ENCODE measurements around the gene VPS54.
"Not testable (repeated sequence)": the region's sequence is repeated elsewhere in the genome, so short reads cannot be mapped to it uniquely, and the experiment has no call there.

The VPS54 gene

DNA sequence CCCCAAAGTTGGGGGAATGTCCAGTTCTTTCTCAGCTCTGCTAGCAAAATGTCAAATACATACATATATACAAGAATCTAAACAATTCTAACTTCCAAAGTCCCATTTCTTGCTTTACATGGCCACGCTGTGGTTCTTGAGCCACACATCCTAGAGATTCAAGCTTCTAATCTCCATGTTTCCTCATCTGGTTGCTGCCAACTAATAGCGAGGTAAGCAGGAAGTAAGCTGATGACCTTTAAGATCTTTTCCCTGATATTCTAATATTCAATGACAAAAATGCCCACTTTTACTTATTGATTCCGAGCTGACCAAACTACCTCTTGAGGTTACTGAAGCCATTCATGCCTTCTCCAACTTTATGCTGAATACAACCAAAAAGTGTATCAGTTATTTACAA, 3.3 kb downstream of the VPS54 start:
- no peak for DNase-seq (ENCODE audit: low read depth in 1 of 2, low spot score in 1 of 2)
- no peak for TF ChIP-seq JUND (IDR thresholded peaks at IDR 0.05; ENCODE audit: low read depth)
- in situ Hi-C loops (cut with HindIII; ENCODE audit: low pct_unique_long_range_greater_than_20kb, low sequenced_read_pairs): no loop called here

- no peak for TF ChIP-seq JUND (IDR thresholded peaks at IDR 0.05; ENCODE audit: low read depth)
- DNase-seq (ENCODE audit: low read depth in 1 of 2, low spot score in 1 of 2): no peak
- in situ Hi-C loops (cut with HindIII; ENCODE audit: low pct_unique_long_range_greater_than_20kb, low sequenced_read_pairs): no loop called here
These were observed 3.8 kb downstream of the VPS54 start for GRCh38 chr2:64015391-64015790.

DNA sequence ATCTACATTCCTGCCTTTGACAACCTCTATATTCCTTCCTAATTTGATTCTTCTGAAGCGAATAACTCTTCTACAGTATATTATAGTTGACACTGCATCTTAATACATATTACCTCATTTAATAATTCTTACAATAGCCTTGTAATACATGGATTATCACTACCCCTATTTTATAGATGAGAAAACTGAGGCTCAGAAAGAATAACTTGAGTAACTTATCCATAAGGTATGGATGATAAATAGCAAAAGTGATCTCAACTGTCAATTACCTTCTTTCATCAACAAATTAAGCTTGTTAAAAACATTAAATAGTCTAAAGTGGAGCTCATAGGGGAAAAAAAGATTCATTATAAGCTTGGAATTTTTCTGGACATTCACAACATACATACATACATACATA, 4.6 kb downstream of the VPS54 start:
- DNase-seq (ENCODE audit: low read depth in 1 of 2, low spot score in 1 of 2): no peak
- in situ Hi-C loops (cut with HindIII; ENCODE audit: low pct_unique_long_range_greater_than_20kb, low sequenced_read_pairs): no loop called here
- TF ChIP-seq JUND (IDR thresholded peaks at IDR 0.05; ENCODE audit: low read depth): no peak

- in situ Hi-C loops (cut with HindIII; ENCODE audit: low pct_unique_long_range_greater_than_20kb, low sequenced_read_pairs): no loop called here
- TF ChIP-seq JUND (IDR thresholded peaks at IDR 0.05; ENCODE audit: low read depth): no peak
- no peak for DNase-seq (ENCODE audit: low read depth in 1 of 2, low spot score in 1 of 2)
These were observed 6.2 kb downstream of the VPS54 start for GRCh38 chr2:64013053-64013452.

DNA sequence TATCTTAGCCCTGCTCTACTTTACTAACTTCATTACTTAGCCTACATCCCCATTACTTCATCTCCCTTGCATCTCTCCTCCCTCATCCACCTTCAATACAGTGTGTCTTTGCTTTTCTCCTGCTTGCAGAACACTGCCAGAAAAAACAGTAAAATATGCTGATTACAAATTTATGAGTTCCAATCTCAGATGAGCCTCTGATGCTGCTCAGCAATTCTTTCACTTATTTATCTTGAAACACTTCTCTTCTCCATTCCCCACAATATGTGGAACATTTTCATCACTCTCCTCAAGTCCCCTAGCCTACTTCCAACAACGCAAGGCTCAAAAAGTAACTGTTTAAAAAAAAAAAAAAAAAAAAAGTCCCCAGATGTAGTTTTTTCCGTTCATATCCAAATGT, 7.1 kb downstream of the VPS54 start:
- no peak for TF ChIP-seq JUND (IDR thresholded peaks at IDR 0.05; ENCODE audit: low read depth)
- in situ Hi-C loops (cut with HindIII; ENCODE audit: low pct_unique_long_range_greater_than_20kb, low sequenced_read_pairs): no loop called here
- no peak for DNase-seq (ENCODE audit: low read depth in 1 of 2, low spot score in 1 of 2)

DNA sequence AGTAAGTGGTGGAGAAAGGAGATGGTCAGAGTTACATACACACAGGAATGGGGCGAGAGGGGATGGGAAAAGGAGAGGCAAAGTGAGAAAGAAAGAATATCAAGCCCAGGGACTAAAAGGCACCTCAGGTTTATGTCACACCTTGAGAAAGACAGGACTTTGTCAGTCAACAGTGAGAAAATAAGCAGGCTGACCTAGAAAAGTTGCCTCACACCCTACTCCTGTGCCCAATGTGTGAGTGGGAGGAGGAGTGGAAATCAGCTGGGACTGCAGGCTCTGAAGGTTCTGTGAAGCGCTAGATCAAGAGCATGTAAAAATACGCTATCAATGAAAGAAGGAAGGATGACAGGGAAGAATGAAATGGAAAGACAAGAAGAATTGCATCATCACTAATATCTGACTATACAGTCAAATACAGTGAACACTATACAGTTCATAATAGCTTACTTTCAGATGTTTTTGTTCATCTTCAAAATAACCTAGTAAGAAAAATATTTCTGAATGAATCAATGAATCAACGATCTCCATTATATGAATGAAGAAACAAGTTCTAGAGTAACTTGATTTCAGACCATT, 10.7 kb downstream of the VPS54 start:
- no peak for TF ChIP-seq JUND (IDR thresholded peaks at IDR 0.05; ENCODE audit: low read depth)
- no peak for DNase-seq (ENCODE audit: low read depth in 1 of 2, low spot score in 1 of 2)
- in situ Hi-C loops (cut with HindIII; ENCODE audit: low pct_unique_long_range_greater_than_20kb, low sequenced_read_pairs): no loop called here

GRCh38 chr2:64007924-64008323, 11.3 kb downstream of the VPS54 start:
- DNase-seq (ENCODE audit: low read depth in 1 of 2, low spot score in 1 of 2): no peak
- in situ Hi-C loops (cut with HindIII; ENCODE audit: low pct_unique_long_range_greater_than_20kb, low sequenced_read_pairs): no loop called here
- no peak for TF ChIP-seq JUND (IDR thresholded peaks at IDR 0.05; ENCODE audit: low read depth)

DNA sequence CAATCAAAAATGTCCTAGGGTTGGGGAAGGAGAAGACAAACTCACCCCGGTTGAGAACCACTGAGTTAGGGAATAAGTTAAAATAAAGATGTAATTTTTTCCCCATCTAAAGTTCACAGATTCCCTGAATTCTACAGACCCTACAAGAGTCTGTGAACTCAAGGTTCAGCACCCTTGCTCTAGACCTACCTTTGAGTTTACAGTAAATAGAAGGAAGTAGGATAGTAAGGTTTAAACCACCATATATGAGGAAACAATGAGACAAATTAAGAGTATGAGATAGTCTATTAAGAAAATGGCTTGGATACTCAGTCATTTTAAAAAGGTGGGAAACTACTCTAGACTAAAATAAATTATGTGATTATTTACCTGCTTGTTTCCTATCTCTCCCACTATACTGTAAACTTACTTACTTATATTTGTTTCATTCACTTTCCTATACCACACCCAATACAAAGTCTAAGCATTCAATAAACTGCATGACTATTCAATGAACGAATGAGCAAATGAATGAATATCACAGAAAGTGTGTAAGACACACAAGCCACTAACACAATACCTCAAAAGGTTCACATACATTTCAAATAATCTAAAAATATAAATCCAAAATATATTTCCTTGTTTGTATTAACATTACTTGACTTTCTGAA, 13.4 kb downstream of the VPS54 start:
- no peak for DNase-seq (ENCODE audit: low read depth in 1 of 2, low spot score in 1 of 2)
- TF ChIP-seq JUND (IDR thresholded peaks at IDR 0.05; ENCODE audit: low read depth): no peak
- in situ Hi-C loops (cut with HindIII; ENCODE audit: low pct_unique_long_range_greater_than_20kb, low sequenced_read_pairs): no loop called here

DNA sequence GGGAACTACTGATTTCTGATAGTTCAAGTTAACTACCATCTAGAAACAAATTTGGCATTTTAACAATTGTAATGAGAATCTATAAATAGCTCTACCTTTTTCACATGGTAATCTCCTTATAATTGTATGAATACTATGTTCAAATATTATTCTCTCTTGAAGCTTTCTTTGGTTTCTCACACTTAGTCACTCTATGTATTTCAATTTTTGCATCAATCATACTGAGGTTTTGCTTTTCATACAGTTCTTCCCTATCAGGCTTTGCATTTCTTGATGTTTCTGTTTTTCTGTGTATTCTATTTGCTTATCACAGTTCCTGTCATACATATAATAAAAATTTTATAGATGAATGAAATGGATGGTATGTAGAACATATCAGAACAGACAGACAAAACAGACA, 16.0 kb downstream of the VPS54 start:
- no peak for TF ChIP-seq JUND (IDR thresholded peaks at IDR 0.05; ENCODE audit: low read depth)
- no peak for DNase-seq (ENCODE audit: low read depth in 1 of 2, low spot score in 1 of 2)
- in situ Hi-C loops (cut with HindIII; ENCODE audit: low pct_unique_long_range_greater_than_20kb, low sequenced_read_pairs): no loop called here

GRCh38 chr2:64001382-64002101, 17.7 kb downstream of the VPS54 start:
- TF ChIP-seq JUND (IDR thresholded peaks at IDR 0.05; ENCODE audit: low read depth): no peak
- in situ Hi-C loops (cut with HindIII; ENCODE audit: low pct_unique_long_range_greater_than_20kb, low sequenced_read_pairs): no loop called here
- no peak for DNase-seq (ENCODE audit: low read depth in 1 of 2, low spot score in 1 of 2)

DNA sequence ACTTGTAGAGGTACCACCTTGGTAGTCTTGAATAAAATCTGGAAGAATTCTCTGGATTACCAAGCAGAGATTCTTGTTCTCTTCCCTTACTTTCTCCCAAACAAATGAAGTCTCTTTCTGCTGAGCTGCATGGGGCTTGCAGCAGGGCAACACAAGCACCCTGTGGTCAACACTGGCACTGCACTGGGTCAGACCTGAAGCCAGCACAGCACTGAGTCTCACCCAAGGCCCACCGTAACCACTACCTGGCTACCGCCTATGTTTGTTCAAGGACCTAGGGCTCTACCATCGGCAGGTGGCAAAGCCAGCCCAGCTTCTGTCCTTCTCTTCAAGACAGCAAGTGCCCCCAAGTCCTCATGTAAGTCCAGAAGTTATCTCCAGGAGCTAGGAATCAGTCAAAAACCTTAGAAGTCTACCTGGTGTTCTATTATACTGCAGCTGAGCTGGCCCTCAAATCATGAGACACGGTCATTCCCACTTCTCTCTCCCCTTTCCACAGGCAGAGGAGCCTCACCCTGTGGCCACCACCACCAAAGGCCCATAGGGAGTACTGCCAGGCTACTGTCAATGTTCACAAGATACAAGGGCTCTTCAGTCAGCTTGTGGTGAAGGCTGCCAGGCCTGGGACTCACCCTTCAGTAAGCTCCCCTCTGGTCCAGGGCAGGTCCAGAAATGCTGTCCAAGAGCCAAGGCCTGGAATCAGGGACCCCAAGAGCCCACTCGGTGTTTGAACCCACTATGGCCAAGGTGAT, 18.4 kb downstream of the VPS54 start:
- in situ Hi-C loops (cut with HindIII; ENCODE audit: low pct_unique_long_range_greater_than_20kb, low sequenced_read_pairs): no loop called here
- no peak for TF ChIP-seq JUND (IDR thresholded peaks at IDR 0.05; ENCODE audit: low read depth)
- peak in 1 of 2 experiments; percentile 17 for DNase-seq (ENCODE audit: low read depth in 1 of 2, low spot score in 1 of 2)

DNA sequence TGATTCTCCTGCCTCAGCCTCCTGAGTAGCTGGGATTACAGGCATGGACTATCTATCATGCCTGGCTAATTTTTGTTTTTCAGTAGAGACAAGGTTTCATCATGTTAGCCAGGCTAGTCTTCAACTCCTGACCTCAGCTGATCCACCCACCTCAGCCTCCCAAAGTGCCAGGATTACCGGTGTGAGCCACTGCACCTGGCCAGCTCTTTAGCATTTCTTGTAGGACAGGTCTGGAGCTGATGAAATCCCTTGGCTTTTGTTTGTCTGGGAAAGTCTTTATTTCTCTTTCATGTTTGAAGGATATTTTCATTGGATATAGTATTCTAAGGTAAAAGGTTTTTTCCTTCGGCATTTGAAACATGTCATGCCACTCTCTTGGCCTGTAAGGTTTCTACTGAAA, 20.2 kb downstream of the VPS54 start:
- no peak for TF ChIP-seq JUND (IDR thresholded peaks at IDR 0.05; ENCODE audit: low read depth)
- in situ Hi-C loops (cut with HindIII; ENCODE audit: low pct_unique_long_range_greater_than_20kb, low sequenced_read_pairs): no loop called here
- peak in 1 of 2 experiments; percentile 46 for DNase-seq (ENCODE audit: low read depth in 1 of 2, low spot score in 1 of 2)

- DNase-seq (ENCODE audit: low read depth in 1 of 2, low spot score in 1 of 2); in situ Hi-C loops (cut with HindIII; ENCODE audit: low pct_unique_long_range_greater_than_20kb, low sequenced_read_pairs): not testable (repeated sequence)
These were observed 22.5 kb downstream of the VPS54 start for GRCh38 chr2:63996582-63997198.

DNA sequence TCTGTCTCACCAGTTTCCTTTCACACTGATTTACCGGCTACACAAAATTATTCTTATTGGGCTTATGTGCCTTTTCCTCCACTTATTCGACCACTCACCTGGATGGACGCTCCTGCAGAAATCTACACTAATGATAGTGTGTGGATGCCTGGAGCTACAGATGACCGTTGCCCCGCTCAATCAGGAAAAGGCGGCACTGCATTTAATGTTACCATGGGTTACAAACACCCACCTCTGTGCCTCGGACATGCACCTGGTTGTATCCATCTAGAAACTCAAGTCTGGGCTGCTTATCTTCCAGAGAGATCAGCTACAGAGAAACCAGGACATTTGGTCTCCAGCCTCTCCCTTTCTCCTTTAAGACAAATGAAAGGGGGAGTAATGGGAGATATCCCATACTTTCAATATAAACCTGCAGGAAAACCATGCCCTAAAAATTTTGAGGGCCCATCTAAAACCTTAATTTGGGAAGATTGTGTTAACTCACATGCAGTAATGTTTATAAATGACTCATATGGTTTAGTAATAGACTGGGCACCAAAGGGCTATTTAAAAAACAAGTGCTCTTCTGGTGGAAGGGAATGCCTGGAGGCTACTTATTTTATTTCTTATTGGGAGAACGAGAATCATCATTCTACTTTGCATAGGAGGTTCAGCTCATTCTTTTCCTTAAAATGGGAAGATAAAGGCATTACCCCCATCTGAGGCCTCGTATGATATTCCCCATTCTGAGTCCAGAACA, 24.7 kb downstream of the VPS54 start:
- not testable (repeated sequence) for DNase-seq (ENCODE audit: low read depth in 1 of 2, low spot score in 1 of 2)

More for the DNA sequence above, 24.7 kb downstream of the VPS54 start:
- in situ Hi-C loops (cut with HindIII; ENCODE audit: low pct_unique_long_range_greater_than_20kb, low sequenced_read_pairs): not testable (repeated sequence)

Data from T47D (cell line).